Measurements from ENCODE around the gene PELI2. TPM values are rescaled to one million over a fixed set of nuclear protein-coding genes. Genes with fewer than 3 reads are reported as not detected.

The PELI2 gene
- total and polyA plus RNA-seq, 9 donors, result 13.0 to 36.8 (median 28.5) TPM

- Histone ChIP-seq H3K4me3 (no peak overlapping the region), H3K27ac (no peak overlapping the region), H3K4me1 (ENCODE audit: insufficient read depth) (peaks cover 20% of the 10 kb centered on the region), H3K36me3 (no peaks in the 10 kb centered on the region), H3K9me3 (no peaks in the 10 kb centered on the region), H3K27me3 (no peaks in the 10 kb centered on the region)
- DNase-seq, result no peak
- intact Hi-C loops (cut with DNase I), result no loop called here
- WGBS, 3 donors, result 74 to 87% (median 75%) methylated on average over 1 of the region's 1 CpG
- TF ChIP-seq CTCF (IDR thresholded peaks at IDR 0.05) (no peak), EP300 (IDR thresholded peaks at IDR 0.05) (no peak), POLR2A (IDR thresholded peaks at IDR 0.05) (no peak)
Measured at GRCh38 chr14:56193347-56193746, 75.1 kb downstream of the PELI2 start.

- no peak for TF ChIP-seq POLR2A (IDR thresholded peaks at IDR 0.05)
- TF ChIP-seq EP300 (IDR thresholded peaks at IDR 0.05), result no peak
- no peak for TF ChIP-seq CTCF (IDR thresholded peaks at IDR 0.05)
- Histone ChIP-seq H3K4me3 (no peak overlapping the region), H3K4me1 (ENCODE audit: insufficient read depth) (peaks cover 23% of the 10 kb centered on the region), H3K27ac (no peak overlapping the region), H3K36me3 (no peaks in the 10 kb centered on the region), H3K27me3 (no peaks in the 10 kb centered on the region), H3K9me3 (no peaks in the 10 kb centered on the region)
- intact Hi-C loops (cut with DNase I), result no loop called here
- WGBS, 3 donors, result 80 to 84% (median 82%) methylated on average over 7 of the region's 7 CpGs
- DNase-seq, result no peak
Measured at GRCh38 chr14:56194042-56194441, 75.8 kb downstream of the PELI2 start.

GRCh38 chr14:56195223-56195622, 77.0 kb downstream of the PELI2 start:
- Histone ChIP-seq H3K36me3 (no peaks in the 10 kb centered on the region), H3K4me1 (ENCODE audit: insufficient read depth) (peaks cover 23% of the 10 kb centered on the region), H3K4me3 (no peak overlapping the region), H3K9me3 (no peaks in the 10 kb centered on the region), H3K27ac (peak overlapping the region; percentile 55), H3K27me3 (no peaks in the 10 kb centered on the region)
- DNase-seq, result no peak
- intact Hi-C loops (cut with DNase I), result no loop called here
- TF ChIP-seq CTCF (IDR thresholded peaks at IDR 0.05) (no peak), POLR2A (IDR thresholded peaks at IDR 0.05) (no peak), EP300 (IDR thresholded peaks at IDR 0.05) (no peak)
- 41 to 56% (median 51%) methylated on average over 5 of the region's 5 CpGs for WGBS, 3 donors

- H3K27me3 ChIP-seq, result no peaks in the 10 kb centered on the region
- intact Hi-C loops (cut with DNase I), result no loop called here
- no peak overlapping the region for H3K4me3 ChIP-seq
- H3K9me3 ChIP-seq, result no peaks in the 10 kb centered on the region
- no peaks in the 10 kb centered on the region for H3K36me3 ChIP-seq
- peak overlapping the region; percentile 55 for H3K27ac ChIP-seq
- DNase-seq, result peak in 1 of 5 donors; percentile 28
- H3K4me1 ChIP-seq (ENCODE audit: insufficient read depth), result peaks cover 25% of the 10 kb centered on the region
- TF ChIP-seq CTCF (IDR thresholded peaks at IDR 0.05), result no peak
- no peak for TF ChIP-seq EP300 (IDR thresholded peaks at IDR 0.05)
- TF ChIP-seq POLR2A (IDR thresholded peaks at IDR 0.05), result no peak
- 49 to 54% (median 51%) methylated on average over 6 of the region's 6 CpGs for WGBS, 3 donors
Measured at GRCh38 chr14:56195704-56196103, 77.5 kb downstream of the PELI2 start.

Measured in ovary (tissue), 9 donors.